NCI-H2107 treated with DMSO at 0.1 percent for 48 hours (cell line): ENCODE measurements around the gene AADACL4.
A peak's percentile ranks its signal among the peaks of the same experiment; 100 is the strongest.
"Not testable (repeated sequence)": the region's sequence is repeated elsewhere in the genome, so short reads cannot be mapped to it uniquely, and the experiment has no call there.

Experiments used
- DNase-seq: peaks from one replicate; lab custom pipeline; 2025; ENCODE audit not compliant: unreplicated experiment; lab: John Stamatoyannopoulos, UW

AADACL4 gene

GRCh38 chr1:12657885-12658512, 14.1 kb downstream of the AADACL4 start:
- DNase-seq, result not testable (repeated sequence)

- DNase-seq, result peak; percentile 68
These were observed 14.9 kb downstream of the AADACL4 start for GRCh38 chr1:12658531-12659453.

- DNase-seq, result no peak
These were observed 17.8 kb downstream of the AADACL4 start for GRCh38 chr1:12661606-12662219.

- DNase-seq, result no peak
These were observed 18.7 kb downstream of the AADACL4 start for GRCh38 chr1:12662556-12662955.

- DNase-seq, result no peak
These were observed 21.6 kb downstream of the AADACL4 start for GRCh38 chr1:12665511-12665910.

GRCh38 chr1:12666141-12666735, 22.4 kb downstream of the AADACL4 start:
- no peak for DNase-seq

GRCh38 chr1:12669529-12670068, 25.7 kb downstream of the AADACL4 start:
- DNase-seq, result peak; percentile 3

GRCh38 chr1:12674358-12674757, 30.5 kb downstream of the AADACL4 start:
- no peak for DNase-seq

- not testable (repeated sequence) for DNase-seq
These were observed 32.2 kb downstream of the AADACL4 start for GRCh38 chr1:12676122-12676521.

GRCh38 chr1:12677565-12677964, 33.7 kb downstream of the AADACL4 start:
- no peak for DNase-seq

GRCh38 chr1:12678350-12678749, 34.5 kb downstream of the AADACL4 start:
- DNase-seq, result no peak

GRCh38 chr1:12678820-12679219, 34.9 kb downstream of the AADACL4 start:
- no peak for DNase-seq

- no peak for DNase-seq
These were observed 46.3 kb downstream of the AADACL4 start for GRCh38 chr1:12690156-12690555.

GRCh38 chr1:12692967-12693782, 49.3 kb downstream of the AADACL4 start:
- DNase-seq, result no peak

- no peak for DNase-seq
These were observed 52.8 kb downstream of the AADACL4 start for GRCh38 chr1:12696658-12697057.

- DNase-seq, result no peak
These were observed 53.5 kb downstream of the AADACL4 start for GRCh38 chr1:12697397-12697796.

GRCh38 chr1:12703821-12704451, 60.1 kb downstream of the AADACL4 start:
- no peak for DNase-seq

GRCh38 chr1:12706061-12706460, 62.2 kb downstream of the AADACL4 start:
- no peak for DNase-seq

- DNase-seq, result no peak
These were observed 64.7 kb downstream of the AADACL4 start for GRCh38 chr1:12708396-12709090.
